Astrocyte of the cerebellum (primary cell): ENCODE results near the gene RETSAT.
A peak's percentile ranks its signal among the peaks of the same experiment; 100 is the strongest.

Experiments
- DNase-seq: peaks from one replicate; pipeline ENCODE4 v3.0.0-alpha.2; 2011; ENCODE audit warnings: low read depth
- H3K4me3 ChIP-seq: 2 replicates; pipeline ENCODE4 v1.5.1; 2011; ENCODE audit warnings: mild to moderate bottlenecking, low read depth, low read length, moderate library complexity
- CTCF ChIP-seq: IDR thresholded peaks from 2 replicates; pipeline ENCODE4 v1.5.1; 2012; ENCODE audit warnings: low read length, low read depth, moderate library complexity, mild to moderate bottlenecking; ENCODE audit errors: missing control alignments
- in situ Hi-C: cut with HindIII; loops from 2 replicates; pipeline ENCODE4 v1.10.0; 2017; ENCODE audit warnings: low sequenced_read_pairs

Gene RETSAT

GRCh38 chr2:85354286-85355072, at the start of gene RETSAT, which contains the start of gene ELMOD3:
Gene RETSAT (minus strand): TSS chr2:85354528. CDS start chr2:85354507, 21 bp downstream.
Gene ELMOD3 (plus strand): TSS chr2:85354769. CDS start chr2:85357199, 2,430 bp downstream.
- in situ Hi-C loops, result no loop called here
- no peak for TF ChIP-seq CTCF
- H3K4me3 ChIP-seq, result peak within 1 kb of the TSS; percentile 76
- DNase-seq, result peak; percentile 99

- in situ Hi-C loops, result no loop called here
- no peak for TF ChIP-seq CTCF
- DNase-seq, result no peak
- no peak overlapping the region for H3K4me3 ChIP-seq
These were observed 47.5 kb upstream of the RETSAT start for GRCh38 chr2:85401844-85402243.

GRCh38 chr2:85401464-85401805, 47.1 kb upstream of the RETSAT start:
- no peak overlapping the region for H3K4me3 ChIP-seq
- in situ Hi-C loops, result no loop called here
- no peak for TF ChIP-seq CTCF
- DNase-seq, result no peak

- no peak for DNase-seq
- H3K4me3 ChIP-seq, result no peak overlapping the region
- TF ChIP-seq CTCF, result no peak
- in situ Hi-C loops, result no loop called here
These were observed 46.5 kb upstream of the RETSAT start for GRCh38 chr2:85400541-85401463.

GRCh38 chr2:85400023-85400422, 45.7 kb upstream of the RETSAT start:
- TF ChIP-seq CTCF, result no peak
- DNase-seq, result no peak
- H3K4me3 ChIP-seq, result no peak overlapping the region
- in situ Hi-C loops, result no loop called here

- in situ Hi-C loops, result no loop called here
- TF ChIP-seq CTCF, result no peak
- no peak overlapping the region for H3K4me3 ChIP-seq
- DNase-seq, result no peak
These were observed 44.8 kb upstream of the RETSAT start for GRCh38 chr2:85399183-85399455.
